GM21447 (cell line): ENCODE measurements around the gene ANO9.

Experiments
- ATAC-seq: cut with Tn5 transposase; IDR thresholded peaks from one replicate; pipeline ENCODE4 v1.9.1; 2021; ENCODE audit not compliant: unreplicated experiment

The ANO9 gene, protein sequence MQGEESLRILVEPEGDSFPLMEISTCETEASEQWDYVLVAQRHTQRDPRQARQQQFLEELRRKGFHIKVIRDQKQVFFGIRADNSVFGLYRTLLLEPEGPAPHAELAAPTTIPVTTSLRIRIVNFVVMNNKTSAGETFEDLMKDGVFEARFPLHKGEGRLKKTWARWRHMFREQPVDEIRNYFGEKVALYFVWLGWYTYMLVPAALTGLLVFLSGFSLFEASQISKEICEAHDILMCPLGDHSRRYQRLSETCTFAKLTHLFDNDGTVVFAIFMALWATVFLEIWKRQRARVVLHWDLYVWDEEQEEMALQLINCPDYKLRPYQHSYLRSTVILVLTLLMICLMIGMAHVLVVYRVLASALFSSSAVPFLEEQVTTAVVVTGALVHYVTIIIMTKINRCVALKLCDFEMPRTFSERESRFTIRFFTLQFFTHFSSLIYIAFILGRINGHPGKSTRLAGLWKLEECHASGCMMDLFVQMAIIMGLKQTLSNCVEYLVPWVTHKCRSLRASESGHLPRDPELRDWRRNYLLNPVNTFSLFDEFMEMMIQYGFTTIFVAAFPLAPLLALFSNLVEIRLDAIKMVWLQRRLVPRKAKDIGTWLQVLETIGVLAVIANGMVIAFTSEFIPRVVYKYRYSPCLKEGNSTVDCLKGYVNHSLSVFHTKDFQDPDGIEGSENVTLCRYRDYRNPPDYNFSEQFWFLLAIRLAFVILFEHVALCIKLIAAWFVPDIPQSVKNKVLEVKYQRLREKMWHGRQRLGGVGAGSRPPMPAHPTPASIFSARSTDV

DNA sequence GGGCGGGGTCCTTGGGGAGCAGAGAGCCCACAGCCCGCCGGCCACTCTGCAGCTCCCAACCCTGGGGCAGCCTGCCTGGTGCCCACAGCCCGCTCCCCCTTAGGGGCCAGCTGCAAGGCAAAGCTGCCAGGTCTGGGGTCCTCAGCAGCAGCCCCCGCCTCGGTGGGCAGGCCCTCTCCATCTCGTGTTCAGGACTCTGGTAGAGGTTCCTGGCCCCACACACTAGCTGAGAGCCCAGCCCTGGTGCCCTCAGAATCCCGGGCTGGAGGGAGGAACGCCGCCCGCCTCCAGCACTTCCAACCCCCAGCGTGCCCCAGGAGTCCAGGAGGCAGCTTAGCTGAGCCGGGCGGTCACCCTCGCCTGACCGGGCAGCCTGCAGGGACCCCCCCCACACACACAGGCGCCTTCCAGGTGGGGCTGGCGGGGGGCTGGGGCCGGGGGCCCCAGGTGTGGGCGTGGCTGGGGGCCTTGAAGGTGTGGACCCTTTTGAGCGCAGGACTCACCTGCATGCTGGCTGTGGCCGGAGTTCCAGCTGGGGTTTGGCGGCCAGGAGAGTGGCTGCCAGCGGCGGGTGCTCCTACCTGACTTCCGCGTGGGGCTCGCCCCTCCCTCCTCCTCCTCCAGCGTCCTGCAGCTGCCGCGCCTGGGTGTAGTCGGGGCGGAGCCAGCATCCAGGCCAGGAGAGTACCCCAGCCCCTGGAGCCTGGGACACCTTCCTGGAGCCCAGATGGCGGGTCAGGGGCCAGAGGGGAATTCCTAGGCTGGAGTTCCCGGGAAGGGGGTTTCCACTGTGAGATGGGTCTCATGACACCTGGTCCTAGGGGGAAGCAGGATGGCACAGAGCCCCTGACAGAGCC is at the start of gene ANO9:
Gene ANO9, minus strand, starts transcription at position 594 of the 857 bp plus-strand sequence. Its CDS starts 85 bp downstream, at position 509.
- peak; percentile 86 for ATAC-seq

DNA sequence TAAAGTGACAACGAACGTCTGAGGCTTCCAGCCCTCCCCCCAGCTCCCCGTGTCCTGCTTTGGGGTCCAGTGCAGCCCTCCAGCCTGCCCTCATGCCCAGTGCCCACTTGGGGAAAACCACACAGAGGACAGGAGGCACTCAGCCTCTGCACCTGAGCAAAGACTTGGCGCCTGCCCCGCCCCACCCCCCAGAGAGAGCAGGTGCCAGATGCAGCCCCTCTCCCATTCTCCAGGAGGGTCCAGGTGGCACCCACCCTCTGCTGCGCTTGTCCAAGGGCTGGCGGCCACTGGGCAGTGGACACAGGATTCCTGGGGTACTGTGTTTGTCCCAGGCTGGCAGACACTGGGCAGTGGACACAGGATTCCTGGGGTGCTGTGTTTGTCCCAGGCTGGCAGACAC is 49.5 kb upstream of the ANO9 start:
- ATAC-seq, result no peak

DNA sequence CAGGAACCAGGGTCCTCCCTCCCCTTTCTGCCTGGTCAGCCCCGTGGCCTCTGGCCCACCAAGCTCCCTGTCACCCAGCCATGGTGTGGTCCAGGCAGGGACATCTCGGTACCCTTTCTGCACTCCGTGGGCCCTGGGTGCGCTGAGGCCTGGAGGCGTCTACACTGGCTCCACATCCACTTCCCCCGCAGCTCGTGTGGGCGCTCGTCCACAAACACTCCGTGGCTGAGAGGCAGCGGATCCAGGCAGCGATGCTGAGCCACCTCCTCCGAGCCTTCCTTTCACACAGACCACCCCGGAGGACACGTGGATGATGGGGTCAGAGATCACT is 49.1 kb upstream of the ANO9 start:
- no peak for ATAC-seq

DNA sequence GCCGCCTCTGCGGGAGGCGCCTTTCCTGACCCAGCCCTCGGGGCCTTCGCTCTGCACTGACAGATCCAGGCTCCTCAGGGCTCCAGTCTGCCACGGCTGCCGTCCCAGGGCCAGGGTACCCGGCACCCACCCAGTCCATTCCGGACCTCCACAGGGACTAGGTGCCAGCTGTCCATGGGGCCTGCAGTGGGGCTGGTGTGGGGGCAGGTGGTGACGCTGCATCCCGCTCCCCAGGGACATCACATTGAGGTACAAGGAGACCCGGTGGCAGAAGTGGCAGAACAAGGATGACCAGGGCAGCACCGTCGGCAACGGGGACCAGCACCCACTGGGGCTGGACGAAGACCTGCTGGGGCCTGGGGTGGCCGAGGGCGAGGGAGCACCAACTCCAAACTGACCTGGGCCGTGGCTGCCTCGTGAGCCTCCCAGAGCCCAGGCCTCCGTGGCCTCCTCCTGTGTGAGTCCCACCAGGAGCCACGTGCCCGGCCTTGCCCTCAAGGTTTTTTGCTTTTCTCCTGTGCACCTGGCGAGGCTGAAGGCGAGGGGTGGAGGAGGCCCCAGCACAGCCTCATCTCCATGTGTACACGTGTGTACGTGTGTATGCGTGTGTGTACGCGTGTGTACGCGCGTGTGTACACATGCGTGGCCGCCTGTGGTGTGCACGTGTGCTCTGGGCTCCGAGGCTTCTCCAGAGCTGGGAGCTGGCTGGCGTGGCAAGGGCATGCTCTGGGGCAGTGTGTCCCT is 48.5 kb upstream of the ANO9 start:
- no peak for ATAC-seq

DNA sequence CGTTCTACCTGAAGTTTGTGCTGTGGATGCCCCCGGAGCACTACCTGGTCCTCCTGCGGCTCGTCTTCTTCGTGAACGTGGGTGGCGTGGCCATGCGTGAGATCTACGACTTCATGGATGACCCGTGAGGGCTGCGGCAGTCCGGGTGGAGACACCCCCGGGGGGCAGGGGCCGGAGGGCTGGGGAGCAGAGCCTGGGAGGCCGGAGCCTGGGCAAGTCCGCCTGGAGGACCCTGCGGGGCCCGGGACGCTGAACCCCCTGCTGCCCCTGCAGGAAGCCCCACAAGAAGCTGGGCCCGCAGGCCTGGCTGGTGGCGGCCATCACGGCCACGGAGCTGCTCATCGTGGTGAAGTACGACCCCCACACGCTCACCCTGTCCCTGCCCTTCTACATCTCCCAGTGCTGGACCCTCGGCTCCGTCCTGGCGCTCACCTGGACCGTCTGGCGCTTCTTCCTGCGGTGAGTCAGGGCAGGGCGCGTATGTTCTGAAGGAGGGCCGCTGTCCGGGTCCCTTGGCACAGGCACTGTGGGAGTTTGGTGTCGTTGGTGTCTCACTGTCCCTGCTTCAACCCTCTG is 47.9 kb upstream of the ANO9 start:
- ATAC-seq, result no peak

DNA sequence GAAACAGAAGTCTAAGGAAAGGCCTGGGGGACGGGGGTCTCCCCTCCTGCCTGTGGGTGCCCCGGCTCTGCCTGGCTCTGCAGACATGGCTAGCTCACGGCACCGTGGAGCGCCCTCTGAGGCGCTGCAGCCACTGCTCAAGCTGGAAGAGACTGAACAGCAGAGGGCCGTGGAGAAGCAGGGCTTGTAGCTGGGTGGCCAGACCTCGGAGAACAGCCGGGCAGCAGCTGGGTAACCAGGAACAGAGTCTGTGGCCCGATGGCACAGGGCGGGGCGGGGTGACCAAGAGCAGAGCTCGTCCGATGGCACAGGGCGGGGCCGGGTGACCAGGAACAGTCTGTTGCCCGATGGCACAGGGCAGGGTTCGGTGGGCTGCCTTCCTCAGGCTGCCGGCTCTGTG is 47.2 kb upstream of the ANO9 start:
- no peak for ATAC-seq

DNA sequence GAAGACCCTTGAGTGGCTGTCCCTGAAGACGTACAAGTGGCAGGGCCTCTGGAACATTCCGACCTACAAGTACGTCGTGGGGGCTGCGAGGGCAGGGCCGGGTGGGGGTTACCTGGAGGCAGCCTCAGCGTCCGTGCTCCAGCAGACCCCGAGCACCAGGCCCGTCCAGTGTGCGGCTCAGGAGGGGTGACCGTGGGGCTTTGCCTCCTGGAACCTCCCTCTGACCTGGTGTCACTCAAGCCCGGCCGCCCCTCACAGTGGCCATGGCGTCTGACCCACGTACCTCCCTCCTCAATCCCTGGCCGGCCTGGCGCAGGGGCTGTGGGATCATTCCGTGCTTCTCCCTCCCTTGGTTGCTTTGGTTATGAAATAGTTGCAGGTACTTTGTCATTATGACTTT is 46.8 kb upstream of the ANO9 start:
- no peak for ATAC-seq

DNA sequence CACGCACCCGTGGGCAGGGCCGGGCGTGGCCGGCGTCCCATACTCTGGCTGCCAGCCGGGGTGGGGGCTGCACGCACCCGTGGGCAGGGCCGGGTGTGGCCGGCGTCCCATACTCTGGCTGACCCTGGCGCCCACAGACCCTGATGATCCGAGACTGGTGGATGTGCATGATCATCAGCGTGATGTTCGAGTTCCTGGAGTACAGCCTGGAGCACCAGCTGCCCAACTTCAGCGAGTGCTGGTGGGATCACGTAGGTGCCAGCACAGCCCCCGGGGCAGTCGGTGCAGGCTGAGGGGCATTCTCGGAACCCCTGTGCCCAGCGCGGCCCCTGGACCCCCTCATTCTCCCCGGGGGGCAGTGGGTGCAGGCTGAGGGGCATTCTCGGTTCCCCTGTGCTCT is 46.3 kb upstream of the ANO9 start:
- ATAC-seq, result no peak

DNA sequence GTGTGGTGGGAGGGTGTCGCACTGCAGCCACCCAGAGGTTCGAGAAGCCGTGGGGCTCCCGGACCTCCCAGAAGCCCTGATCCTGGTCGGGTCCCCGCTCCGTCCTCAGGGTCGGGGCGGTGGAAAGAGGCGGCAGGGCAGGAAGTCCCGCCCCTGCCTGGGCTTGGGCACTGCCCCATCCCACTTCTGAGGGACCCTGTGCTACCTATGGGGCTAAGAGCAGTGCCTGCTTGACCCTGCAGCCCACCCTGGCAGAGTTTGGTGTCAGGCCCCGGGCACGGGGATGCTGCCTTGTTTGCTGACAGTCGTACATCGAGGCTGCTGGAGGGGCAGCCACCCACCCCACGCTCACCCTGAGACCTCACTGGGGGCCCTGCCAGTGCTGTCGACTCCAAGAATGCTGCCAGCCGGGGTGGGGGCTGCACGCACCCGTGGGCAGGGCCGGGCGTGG is 45.8 kb upstream of the ANO9 start:
- no peak for ATAC-seq

DNA sequence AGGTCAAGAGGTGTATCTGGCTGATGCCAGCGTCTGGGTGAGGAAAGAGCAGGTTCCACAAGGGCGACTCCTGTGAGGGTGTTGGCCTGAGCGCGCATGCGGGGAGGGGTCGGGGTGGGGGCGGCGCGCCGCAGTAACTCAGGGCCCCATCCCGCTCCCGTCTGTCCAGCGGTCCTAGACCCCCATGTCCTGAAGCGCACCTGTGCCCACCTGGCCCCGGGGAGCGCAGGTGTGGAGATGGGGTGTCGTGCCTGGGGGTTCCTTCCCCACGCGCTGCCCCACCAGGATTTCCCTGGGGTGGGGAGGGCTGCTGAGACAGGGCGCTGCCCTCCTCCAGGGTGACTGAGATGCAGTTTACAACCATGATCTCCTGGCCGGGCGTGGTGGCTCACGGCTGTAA is 44.4 kb upstream of the ANO9 start:
- ATAC-seq, result no peak

DNA sequence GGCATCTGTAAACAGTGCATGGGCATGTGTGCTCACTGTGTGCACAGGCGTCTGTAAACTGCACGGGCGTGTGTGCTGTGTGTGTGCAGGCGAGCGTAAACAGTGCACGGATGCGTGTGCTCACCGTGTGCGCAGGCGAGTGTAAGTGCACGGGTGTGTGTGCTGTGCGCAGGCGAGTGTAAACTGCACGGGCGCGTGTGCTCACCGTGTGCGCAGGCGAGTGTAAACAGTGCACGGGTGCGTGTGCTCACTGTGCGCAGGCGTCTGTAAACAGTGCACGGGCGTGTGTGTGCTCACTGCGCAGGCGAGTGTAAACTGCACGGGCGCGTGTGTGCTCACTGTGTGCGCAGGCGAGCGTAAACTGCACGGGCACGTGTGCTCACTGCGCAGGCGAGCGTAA is 42.8 kb upstream of the ANO9 start:
- ATAC-seq, result no peak

DNA sequence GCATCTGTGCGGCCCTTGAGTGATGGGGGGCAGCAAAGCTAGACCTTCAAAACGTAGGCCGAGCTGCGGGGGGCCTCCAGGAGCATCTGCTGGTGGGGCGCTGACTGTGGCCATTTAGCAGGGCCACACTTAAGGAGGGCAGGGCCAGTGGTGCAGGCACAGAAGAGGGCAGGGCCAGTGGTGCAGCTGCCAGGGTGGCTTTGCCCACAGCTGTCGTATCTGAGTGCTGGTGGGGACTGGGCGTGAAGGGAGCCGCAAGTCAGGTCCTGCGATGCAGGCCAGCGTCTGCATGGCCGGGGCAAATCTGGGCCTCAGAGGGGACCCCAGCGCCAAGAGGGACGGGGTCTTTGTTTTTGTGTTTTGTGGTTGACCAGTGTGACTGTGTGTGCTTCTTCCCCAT is 37.5 kb upstream of the ANO9 start:
- ATAC-seq, result no peak

DNA sequence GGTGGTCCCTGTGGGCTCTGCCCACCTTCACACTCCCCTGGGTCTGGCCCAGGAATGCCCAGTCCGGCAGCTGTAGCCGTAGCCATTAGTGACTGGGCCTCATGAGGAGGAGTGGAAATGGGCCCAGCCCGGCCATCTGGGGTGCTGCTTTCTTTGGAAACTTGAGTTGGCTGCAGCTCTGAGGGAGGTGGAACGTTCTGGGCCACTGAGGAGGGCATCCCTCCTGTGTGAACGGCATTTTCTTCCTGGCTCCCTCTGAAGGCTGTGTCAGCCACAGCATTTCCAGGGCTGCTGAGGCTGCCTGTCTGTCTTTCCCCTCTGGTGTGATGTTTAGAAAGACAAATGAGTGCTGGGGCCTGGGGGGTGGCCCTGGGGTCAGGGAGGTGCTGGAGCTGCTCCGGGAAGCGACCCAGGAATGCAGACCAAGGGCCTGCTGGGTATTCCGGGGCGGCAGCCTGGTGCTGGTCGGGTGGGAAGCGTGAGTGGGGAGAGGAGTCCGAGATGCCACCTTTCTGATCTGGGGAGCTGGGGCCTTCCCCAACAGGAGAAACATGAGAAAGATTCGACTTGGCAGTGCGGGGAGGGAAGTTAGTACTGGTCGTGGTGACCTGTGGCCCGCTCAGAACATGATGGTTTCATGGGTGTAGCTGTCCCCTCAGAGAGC is 35.4 kb upstream of the ANO9 start:
- no peak for ATAC-seq

DNA sequence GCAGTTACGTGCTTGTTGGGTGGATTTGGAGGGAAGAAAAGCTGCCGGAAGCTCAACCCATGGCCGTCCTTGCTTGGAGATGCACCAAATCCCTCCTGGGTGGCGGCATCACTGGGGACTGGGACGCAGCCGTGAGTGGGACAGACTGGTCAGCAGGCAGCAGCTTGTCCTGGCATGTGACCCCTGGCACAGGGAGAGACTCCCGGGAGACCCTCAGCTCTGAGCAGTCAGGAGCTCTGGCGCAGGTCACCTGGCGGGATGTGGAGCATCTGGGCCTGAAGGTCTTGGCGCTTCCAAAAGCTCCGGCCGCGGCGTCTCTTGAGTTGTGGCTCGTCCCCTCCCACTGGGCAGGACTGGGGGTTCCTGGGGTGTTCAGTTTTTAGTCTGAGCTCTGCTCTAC is 34.6 kb upstream of the ANO9 start:
- no peak for ATAC-seq

DNA sequence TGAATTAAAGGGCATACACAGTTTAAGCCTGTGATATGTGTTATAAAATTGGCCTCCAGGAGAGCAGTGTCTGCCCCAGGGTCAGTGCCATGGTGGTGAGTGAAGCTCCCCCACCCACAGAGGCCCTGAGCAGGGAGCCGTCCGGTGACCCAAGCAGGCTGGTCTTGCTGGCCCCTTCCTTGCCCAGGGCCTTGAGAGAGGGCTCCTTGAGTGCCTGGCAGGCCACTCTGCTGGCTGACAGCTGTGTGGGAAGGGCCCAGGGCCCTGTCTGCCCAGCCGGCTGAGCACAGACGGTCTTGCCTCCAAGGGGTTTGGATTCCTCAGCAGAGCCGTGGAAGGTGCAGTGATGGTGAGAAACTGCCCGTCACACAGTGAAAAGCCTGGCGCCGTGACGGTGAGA is 34.1 kb upstream of the ANO9 start:
- ATAC-seq, result no peak

DNA sequence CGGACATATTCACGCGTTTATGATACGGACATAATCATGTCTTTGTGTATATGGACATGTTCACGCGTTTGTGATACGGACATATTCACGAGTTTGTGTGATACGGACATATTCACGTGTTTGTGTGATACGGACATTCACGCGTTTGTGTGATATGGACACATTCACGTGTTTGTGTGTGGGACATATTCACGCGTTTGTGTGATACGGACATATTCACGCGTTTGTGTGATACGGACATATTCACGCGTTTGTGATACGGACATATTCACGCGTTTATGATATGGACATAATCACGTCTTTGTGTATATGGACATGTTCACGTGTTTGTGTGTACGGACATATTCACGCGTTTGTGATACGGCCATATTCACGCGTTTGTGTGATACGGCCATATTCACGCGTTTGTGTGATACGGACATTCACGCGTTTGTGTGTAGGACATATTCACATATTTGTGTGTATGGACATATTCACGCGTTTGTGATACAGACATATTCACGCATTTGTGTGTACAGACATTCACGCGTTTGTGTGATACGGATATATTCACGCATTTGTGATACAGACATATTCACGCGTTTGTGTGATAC is 33.2 kb upstream of the ANO9 start:
- no peak for ATAC-seq

DNA sequence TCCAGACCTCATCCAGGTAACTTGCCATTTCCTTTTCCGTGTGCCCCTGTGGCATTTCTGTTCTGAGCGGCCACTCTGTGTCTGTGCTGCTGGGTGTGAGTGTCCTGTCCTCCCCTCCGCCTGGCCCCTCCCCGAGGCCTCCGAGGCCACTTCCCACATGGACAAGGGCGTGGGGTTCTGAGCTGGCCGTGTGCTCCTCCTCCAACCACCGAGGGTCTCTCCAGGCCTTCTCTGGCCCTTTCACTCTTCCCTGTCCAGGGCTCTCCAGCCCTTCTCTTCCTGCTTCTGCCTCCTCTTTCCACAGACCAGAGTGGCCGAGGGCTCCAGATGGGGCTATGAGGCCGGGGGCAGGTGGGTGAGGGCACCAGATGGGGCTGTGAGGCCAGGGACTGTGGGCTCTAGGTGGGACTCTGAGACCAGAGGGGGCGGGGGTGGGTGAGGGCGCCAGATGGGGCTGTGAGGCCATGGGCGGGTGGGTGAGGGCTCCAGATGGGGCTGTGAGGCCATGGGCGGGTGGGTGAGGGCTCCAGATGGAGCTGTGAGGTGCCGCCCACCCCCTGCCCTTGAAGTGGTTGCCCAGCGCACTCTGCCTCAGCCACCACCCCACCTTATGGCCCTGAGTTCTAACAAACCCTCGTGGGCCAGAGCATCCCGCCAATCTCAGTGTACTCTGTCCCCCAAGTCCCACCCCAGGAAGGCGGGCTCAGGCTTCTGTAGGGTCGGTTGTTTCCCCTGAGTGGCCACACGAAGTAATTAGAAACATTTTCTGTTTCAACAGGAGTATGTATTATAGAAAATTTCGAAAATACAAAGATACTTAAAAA is 32.4 kb upstream of the ANO9 start:
- ATAC-seq, result no peak

DNA sequence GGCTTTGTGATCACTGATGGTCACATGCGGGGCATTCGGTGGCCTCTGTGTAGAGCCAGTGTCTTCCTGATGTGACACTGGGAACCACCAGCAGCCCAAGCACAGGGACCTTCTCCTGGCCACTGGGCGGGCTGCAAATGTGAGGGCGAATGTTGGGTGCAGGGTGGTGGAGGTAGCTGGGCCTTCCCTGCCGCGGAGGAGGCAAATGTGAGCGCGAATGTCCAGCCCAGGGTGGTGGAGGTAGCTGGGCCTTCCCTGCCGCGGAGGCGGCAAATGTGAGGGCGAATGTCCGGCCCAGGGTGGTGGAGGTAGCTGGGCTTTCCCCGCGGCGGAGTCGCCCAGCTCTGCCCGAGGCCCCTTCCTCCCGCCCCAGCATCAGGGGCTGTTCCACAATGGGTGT is 31.6 kb upstream of the ANO9 start:
- ATAC-seq, result no peak

DNA sequence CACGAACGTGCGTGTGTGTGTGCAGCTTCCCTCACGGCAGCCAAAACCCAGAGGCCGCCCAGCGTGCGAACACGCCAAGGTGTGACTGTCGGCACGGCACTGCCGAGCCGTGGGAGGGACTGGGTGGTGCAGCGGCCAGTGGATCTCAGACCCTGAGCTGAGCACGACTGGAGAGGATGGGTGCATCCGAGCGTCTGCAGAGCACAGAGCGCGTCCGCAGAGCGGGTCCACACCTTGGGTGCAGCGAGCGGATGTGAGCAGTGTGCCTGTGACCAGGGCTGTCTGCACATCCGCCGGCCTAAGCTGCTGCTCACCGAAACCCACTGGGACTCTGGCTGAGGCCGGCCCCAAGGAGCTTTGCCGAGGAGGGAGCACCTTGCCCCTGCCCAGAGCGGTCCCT is 31.0 kb upstream of the ANO9 start:
- no peak for ATAC-seq
